C4-2B (cell line): ENCODE data around the gene ZNF341.

Experiments used
- ZFX ChIP-seq: fragments of 450-650 bp; IDR thresholded peaks from 2 replicates; pipeline ENCODE4 v1.6.1; 2017
- TF ChIP-seq, protein P1 (sequence below): fragments of 450-650 bp; conservative IDR thresholded peaks from 2 replicates; pipeline ENCODE4 v1.5.1; 2017; ENCODE audit warnings: mild to moderate bottlenecking

DNA sequence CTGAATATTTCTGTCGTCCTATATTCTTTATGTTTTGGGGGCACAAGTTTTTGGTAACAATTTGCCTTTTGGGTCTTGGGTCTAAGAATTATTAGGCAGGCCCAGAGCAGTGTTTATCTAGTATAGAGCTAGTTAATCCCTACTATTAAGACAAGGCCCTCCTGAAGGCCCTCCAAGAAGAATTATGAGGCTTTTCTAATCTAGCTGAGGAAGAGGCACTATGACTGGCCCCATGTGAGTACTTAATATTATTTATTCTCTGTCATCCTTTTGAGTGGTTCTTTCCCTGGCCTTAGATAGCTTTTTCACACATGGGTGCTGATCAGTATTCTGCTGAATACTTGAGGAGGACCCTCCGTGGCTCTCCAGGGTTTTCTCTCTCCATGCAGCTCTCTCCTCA lies 104.5 kb downstream of the ZNF341 start:
- TF ChIP-seq, protein P1, sequence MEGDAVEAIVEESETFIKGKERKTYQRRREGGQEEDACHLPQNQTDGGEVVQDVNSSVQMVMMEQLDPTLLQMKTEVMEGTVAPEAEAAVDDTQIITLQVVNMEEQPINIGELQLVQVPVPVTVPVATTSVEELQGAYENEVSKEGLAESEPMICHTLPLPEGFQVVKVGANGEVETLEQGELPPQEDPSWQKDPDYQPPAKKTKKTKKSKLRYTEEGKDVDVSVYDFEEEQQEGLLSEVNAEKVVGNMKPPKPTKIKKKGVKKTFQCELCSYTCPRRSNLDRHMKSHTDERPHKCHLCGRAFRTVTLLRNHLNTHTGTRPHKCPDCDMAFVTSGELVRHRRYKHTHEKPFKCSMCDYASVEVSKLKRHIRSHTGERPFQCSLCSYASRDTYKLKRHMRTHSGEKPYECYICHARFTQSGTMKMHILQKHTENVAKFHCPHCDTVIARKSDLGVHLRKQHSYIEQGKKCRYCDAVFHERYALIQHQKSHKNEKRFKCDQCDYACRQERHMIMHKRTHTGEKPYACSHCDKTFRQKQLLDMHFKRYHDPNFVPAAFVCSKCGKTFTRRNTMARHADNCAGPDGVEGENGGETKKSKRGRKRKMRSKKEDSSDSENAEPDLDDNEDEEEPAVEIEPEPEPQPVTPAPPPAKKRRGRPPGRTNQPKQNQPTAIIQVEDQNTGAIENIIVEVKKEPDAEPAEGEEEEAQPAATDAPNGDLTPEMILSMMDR = no peak
- TF ChIP-seq ZFX = no peak
